ENCODE data around the gene ARHGAP28. TPM values are rescaled to one million over a fixed set of nuclear protein-coding genes. Genes with fewer than 3 reads are reported as not detected.
A peak's percentile ranks its signal among the peaks of the same experiment; 100 is the strongest.
"Not testable (repeated sequence)": the region's sequence is repeated elsewhere in the genome, so short reads cannot be mapped to it uniquely, and the experiment has no call there.

ARHGAP28 gene
- total RNA-seq, 1 donor from 2014 or later: 9.7 TPM

DNA sequence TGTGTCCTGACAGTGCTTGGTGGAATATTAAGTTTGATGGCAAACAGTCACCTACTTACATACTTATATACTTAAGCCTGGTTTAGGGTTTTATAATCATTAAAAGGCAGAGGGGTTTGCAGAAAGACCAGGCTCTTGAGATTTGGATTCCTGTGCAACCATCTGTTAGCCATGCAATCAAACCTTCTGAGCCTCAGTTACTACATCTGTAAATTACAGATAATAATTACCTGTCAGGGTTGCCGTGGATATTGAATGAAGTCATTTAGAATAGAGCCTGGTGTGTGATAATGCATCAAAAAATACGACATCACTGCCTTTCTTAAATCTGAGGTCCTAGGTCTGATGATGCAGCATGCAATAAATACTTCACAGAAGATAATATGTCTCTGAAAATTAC, 152.9 kb downstream of the ARHGAP28 start:
- ATAC-seq: no peak
- intact Hi-C loops (cut with DNase I): loop anchor here (10.0 kb wide), 1 partner anchor 1008 kb away; no protein-coding TSS in a partner anchor
- no peak for DNase-seq (ENCODE audit: low spot score)

DNA sequence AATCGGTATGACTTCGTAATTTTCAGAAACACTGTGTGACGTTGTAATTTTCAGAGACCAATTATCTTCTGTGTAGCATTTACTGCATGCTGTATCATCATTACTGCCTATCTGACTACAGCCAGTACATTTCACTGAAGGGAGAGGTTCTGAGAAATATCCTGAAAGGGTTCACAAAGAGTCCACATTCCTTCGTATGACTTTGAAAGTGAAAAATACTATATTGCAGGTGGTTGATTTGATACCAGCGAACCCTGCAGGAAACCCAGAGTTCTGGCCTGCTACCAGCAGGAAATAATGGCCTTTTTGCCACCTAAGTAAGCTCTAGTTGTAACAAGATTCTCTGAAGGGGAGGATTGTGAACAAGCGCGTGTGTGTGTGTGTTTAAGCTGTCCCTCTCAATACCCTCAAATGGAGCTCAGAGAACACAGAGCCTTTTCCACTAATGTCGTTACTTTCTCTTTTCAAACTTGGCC, 155.5 kb downstream of the ARHGAP28 start:
- ATAC-seq (peak; percentile 65), DNase-seq (ENCODE audit: low spot score) (no peak)
- intact Hi-C loops (cut with DNase I): loop anchor here (5.0 to 10.0 kb wide), 2 partner anchors 343 to 1010 kb away; no protein-coding TSS in a partner anchor

DNA sequence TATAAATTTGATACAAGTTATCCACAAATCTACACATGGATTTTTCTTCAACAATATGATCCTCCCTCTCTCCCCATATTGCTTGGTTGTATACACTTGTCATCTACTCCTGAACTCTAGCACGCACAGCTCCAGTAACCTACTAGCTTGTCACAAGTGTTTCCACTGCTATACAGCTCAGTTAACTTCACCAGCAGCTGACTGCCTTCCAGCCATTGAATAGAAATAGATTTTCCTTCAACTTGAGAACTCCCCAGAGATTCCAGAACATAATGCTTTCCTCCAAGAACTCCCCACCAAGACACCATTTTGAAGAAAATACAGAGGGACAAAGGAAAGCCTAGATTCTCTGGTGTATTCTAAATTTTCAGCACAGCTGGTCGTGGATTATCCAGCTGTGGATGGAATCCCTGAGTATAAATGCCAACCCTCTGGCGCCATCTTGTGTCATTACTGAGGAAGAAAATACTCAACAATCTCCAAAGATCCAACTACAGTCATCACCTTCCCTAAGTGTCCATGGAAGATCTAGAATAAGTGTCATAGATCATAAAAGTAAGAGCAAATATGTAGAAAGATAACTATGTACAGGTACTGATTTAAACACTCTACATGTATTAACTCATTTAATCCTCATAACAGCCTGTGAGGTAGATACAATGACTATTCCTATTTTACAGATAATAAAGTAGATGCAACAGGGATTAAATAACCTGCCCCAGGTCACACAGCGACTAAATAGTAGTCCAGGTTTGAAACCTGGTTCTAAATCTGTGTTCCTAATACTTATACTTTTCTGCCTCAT, 156.7 kb downstream of the ARHGAP28 start:
- intact Hi-C loops (cut with DNase I): loop anchor here (5.0 to 10.0 kb wide), 2 partner anchors 344 to 1011 kb away; no protein-coding TSS in a partner anchor
- ATAC-seq: peak; percentile 83
- no peak for DNase-seq (ENCODE audit: low spot score)

DNA sequence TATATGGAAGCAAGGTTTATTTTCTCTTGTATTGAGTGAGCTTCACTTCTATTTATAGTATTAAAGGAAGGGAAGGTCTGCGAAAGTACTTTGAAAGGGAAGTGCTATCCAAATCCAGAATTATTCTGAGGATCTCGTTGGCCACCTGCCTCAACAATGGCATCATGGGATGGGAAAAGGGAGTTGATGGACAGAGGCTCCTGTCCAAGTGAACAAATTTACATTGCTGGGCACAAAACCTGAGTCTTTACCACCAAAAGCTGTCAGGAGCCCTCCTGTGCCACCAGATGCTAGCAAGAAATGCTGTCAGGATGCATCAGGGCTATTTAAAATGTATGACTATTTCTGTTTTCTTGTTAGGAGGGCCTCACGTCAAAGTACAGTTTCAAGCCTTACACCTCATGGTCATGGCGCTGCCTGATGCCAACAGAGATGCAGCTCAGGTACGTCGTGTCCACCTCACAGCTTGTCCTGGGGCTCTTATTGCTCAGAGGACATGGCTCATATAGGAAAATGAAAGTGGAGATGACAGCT, 157.3 kb downstream of the ARHGAP28 start:
- intact Hi-C loops (cut with DNase I): loop anchor here (5.0 to 10.0 kb wide), 2 partner anchors 345 to 1012 kb away; no protein-coding TSS in a partner anchor

DNA sequence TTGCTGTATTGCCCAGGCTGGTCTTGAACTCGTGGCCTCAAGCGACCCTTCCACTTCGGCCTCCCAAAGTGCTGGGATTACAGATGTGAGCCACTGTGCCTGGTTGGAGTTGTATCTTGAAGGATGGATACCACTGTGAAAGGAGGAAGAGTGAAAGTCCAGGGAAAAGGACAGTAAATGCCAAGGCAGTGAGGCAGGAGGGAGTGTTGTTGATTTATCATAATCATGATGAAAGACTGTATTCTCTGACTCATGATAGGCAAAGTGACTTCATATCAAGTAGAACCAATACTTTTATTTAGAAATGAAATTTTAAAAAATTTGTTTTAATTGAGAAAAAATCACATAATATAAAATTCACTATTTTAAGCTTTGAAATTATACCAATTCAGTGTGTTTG, 162.3 kb downstream of the ARHGAP28 start:
- intact Hi-C loops (cut with DNase I): no loop called here
- ATAC-seq (no peak), DNase-seq (ENCODE audit: low spot score) (no peak)

More for the DNA sequence above, 157.3 kb downstream of the ARHGAP28 start:
- DNase-seq (ENCODE audit: low spot score) (no peak), ATAC-seq (no peak)

DNA sequence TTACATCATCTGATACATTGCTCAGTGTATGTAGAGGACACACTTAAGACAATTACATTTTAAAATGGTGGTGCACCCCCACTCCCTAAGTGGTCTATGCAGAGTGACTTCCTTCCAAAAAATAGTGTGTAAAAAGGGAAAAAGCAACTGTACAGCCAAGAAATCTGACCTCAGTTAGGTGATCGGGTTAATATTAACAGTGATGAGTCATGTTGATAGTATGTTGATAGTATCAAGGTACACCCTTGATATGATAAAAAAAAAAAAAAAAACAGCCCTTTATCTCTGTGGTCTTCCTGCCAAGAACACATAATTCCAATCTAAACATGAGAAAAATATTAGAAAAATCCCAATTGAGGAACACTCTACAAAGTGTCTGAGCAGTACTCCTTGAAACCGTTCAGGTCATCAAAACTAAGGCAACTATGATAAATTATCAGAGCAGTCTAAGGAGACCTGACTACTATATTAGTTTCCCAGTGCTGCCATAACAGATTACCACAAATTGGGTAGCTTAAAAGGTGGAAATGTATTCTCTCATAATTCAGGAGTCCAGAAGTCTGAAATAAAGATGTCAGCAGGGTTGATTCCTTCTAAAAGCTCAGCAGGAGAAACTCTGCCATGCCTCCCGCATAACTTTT, 171.9 kb downstream of the ARHGAP28 start:
- DNase-seq (ENCODE audit: low spot score) (no peak), ATAC-seq (no peak)
- intact Hi-C loops (cut with DNase I): no loop called here

DNA sequence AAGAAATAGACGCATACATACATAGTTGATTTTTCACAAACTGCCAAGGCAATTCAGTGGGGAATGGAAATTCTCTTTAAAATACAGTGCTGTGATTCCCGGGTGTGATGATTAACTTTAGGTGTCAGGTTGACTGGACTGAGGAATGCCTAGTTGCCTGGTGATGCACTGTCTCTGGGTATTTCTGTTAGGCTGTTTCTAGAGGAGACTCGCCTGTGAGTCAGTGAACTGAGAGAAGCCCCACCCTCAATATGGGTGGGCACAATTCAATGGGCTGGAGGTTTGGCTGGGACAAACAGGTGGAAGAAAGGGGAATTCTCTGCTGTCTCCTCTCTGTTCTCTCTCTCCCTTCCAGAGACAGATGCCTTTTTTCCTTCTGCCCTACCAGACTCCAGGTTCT, 187.6 kb downstream of the ARHGAP28 start:
- intact Hi-C loops (cut with DNase I): no loop called here
- ATAC-seq: no peak

DNA sequence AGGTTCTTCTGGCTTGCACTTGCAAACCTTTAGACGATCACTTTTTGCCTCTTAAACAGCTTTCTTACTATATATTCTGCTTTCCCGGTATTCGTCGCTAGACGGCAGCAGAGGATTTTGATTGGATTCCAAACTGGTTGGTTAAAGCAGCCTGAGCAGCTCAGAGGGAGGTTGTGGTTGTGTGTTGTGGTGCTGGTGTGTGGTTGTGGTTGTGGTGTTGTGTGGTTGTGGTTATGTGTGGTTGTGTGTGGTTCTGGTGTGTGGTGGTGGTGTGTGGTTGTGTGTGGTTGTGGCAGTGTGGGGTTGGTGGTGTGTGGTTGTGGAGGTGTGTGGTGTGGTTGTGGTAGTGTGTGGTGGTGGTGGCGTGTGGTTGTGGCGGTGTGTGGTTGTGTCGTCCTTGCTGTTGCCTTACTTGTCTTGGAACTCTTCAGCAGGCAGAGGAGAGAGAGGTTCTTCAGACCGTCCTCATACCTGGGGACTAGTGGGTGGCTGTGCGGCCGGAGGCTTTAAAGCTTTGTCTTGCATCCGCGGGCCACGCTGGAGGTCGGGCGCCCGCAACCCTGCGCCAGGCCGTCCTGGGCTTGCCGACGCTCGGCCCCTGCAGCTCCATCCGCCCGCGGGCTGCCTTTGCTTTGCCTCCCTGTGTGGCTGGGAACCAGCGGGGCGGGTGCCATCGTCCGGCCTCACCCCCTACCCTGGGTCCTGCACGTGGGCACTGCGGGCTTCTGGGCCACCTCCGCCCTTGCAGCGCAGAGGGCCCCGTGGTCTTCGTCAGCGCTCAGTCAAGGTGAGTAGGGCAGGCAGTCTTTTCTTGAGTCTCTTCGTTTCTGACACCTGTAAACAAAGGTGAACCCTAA, 190.8 kb downstream of the ARHGAP28 start:
- intact Hi-C loops (cut with DNase I): no loop called here
- ATAC-seq (peak; percentile 36), DNase-seq (ENCODE audit: low spot score) (peak; percentile 63)

More for the DNA sequence above, 187.6 kb downstream of the ARHGAP28 start:
- DNase-seq (ENCODE audit: low spot score): no peak

DNA sequence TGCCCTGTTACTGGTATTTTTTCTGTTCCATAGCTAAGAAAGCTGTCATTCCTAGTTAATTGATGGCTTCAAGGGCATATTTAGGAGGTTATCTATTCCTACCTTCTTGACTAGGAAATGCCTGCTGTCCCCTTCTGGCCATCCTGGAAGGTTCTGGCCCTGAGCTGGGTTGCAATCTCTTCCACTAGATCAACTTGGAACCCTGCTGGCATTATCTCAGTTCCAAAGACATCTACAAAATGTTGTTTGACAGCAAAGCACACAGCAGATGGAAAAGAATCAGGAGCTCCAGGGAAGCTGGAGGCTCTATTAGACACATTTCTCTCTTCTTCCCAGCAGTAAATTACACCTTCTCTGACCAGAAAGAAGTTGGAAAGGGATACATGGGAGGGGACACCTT, 192.1 kb downstream of the ARHGAP28 start:
- DNase-seq (ENCODE audit: low spot score): no peak
- intact Hi-C loops (cut with DNase I): no loop called here
- ATAC-seq: no peak

DNA sequence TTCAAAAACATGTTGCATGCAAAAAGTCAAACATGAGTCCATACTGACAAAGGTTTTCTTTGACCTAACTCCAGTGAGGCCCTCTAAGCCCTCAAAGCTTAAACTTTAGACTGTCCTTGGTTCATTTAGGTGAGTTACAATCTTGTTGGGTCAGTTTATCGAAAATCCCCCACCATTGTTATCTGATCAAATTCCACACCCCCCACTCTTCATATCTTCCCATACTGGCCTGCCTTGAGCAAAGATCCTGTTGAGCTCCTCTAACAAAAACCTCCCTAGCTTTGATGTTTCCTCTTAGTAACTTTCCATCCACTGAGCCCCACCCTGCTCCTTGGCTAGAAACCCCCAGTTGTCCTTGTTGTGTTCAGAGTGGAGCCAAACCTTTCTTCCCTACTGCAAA, 193.7 kb downstream of the ARHGAP28 start:
- no peak for DNase-seq (ENCODE audit: low spot score)
- no peak for ATAC-seq
- intact Hi-C loops (cut with DNase I): no loop called here

DNA sequence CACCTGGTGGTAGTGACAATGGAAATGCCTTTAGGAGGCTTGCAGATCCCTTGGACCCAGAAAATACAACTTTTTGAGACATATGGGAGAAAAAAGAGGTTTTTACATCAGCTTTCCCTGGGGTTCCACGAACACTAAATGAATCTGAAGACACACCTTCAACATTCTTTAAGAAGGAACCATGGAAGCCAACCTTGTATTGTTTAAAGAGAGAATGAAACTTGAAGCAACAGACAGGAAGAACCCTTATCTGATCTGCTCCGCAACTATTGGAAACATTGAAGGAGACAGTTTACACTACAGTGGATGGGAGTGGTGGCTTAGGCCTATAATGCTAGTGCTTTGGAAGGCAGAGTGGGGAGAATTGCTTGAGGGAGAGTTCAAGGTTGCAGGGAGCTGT, 197.6 kb downstream of the ARHGAP28 start:
- DNase-seq (ENCODE audit: low spot score) (no peak), ATAC-seq (no peak)
- intact Hi-C loops (cut with DNase I): no loop called here

DNA sequence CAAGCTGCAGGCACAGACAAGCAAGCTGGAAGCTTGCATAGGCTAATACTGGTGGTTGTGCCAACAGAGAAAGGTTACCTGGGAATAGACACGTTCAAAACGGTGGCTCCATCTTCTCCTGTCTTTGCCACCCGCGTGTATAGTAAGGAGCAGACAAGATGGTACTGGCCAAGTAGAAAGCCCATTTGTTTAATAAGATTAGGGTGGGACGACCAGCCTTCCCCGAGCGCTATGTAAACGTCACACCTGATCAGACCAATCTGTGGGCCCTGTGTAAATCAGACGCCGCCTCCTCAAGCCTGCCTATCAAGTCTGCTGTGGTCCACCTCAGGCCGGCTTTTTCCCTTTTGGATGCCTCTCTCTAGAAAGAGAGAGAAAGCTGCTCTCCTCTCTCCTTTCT, 198.8 kb downstream of the ARHGAP28 start:
- DNase-seq (ENCODE audit: low spot score) (no peak), ATAC-seq (no peak)
- intact Hi-C loops (cut with DNase I): no loop called here

DNA sequence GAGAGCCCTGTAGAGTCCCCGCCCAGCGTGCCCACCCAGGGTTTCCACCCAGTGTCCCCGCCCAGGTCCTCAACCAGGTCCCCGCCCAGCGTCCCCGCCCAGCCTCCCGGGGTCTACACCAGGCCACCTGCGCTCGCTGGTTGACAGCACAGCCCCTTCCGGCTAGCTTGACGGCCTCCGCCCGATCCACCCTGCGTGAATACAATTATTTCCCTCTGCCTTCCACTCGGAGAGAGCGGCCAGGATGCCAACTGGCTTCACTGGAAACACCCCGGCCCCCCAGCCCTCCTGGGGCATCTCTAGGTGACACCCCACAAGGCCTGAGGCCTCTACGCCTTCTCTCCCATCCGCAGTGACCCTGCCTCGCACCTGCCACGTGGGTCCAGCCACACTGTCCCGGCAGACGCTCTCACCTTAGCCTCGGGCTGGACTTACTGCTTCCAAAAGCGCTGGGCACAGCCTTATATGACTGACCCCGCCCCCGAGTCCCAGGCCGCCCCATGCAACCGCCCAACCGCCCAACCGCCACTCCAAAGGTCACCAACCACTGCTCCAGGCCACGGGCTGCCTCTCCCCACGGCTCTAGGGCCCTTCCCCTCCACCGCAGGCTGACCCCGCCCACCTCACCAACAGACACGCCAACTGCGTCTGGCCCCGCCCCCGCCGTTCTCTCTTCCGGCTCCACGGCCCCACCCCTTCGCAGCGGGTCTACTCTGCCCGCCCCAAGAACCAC, 200.0 kb downstream of the ARHGAP28 start:
- intact Hi-C loops (cut with DNase I): no loop called here
- no peak for DNase-seq (ENCODE audit: low spot score)
- peak; percentile 26 for ATAC-seq

DNA sequence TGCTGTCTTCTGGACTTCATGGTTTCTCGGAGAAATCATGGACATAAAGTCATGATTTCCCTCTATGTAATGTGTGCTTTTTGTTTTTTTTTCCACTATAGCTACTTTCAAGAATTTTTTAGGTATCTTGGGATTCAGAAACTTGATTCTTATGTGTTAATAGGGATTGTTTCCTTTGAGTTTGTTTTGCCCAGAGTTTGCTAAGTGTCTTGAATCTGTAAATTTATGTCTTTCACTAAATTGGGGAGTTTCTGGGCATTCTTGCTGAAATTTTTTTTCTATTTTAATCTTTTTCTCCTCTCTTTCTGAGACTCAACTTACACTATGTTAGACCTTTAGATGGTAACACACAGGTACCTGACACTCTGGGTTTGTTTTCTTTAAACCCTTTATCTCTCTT, 205.3 kb downstream of the ARHGAP28 start:
- no peak for DNase-seq (ENCODE audit: low spot score)
- intact Hi-C loops (cut with DNase I): no loop called here
- ATAC-seq: no peak

DNA sequence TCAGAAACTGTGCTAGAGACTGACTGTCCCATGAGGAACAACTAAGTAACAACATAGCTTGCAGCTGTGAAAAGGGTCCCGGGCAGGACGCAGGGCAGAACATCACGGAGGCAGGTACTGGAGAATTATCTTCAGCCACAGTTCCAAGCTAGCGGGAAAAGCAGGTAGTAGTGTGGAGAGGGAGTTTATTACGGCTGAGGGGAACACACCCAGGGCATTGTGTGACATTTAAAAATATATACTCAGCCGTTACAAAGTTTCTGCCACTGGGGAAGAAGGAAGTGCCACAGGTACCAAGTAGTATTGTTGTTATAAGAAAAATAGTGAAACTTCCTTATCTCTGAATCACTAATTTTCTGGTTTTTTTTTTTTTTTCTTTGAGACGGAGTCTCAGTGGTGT, 208.5 kb downstream of the ARHGAP28 start:
- no peak for ATAC-seq
- no peak for DNase-seq (ENCODE audit: low spot score)

DNA sequence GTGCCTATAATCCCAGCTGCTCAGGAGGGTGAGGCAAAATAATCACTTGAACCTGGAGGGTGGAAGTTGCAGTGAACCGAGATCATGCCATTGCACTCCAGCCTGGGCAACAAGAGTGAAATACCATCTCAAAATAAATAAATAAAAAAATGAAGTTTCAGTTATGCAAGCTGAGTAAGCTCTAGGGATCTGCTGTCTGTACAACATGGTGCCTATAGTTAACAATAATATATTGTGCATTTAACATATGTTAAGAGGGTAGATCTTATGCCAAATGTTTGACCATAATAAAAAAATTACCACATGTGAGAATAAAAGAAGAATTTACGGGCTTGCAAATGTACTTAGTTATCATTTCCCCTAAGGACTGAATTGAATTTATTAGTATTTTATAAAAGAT, 208.9 kb downstream of the ARHGAP28 start:
- intact Hi-C loops (cut with DNase I); ATAC-seq: not testable (repeated sequence)

More for the DNA sequence above, 208.5 kb downstream of the ARHGAP28 start:
- intact Hi-C loops (cut with DNase I): no loop called here

DNA sequence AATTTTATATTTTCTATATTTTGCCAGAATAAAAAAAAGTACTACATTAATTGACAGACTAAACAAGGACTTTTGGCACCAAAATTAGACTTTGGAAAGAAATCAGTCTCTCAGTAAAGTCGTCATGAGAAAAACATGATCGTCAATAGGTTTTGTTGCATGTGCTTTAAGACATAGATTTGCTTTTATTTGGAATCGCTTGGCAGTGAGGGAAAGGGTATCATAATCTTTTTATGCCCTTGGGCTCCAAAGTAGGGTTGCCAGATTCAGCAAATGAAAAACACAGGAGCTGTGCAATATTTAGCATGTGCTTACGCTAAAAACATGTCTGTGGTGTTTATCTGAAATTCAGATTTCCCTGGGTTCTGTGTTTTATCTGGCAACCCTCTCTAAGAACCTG, 210.5 kb downstream of the ARHGAP28 start:
- intact Hi-C loops (cut with DNase I): no loop called here
- ATAC-seq: no peak

More for the DNA sequence above, 208.9 kb downstream of the ARHGAP28 start:
- DNase-seq (ENCODE audit: low spot score): not testable (repeated sequence)

DNA sequence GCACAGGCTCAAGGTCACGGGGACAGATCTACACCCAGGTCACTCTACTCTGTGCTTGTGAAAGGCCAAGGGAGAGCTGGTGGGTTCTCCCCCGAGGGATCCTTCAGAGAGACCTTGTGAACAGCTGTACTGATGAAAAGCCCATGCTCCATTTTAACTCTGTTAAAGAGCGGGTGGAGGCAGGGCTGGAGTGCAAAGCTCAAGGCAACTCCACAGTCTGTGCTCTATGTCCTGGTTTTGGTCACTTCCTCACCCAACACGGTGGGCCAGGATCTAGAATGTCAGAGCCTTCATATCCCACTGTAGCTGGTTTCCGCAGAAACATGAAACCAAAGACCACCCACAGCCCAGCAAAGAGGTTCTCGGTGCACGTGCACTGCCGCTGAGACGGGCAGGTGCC, 210.9 kb downstream of the ARHGAP28 start:
- DNase-seq (ENCODE audit: low spot score): no peak
- intact Hi-C loops (cut with DNase I): no loop called here
- no peak for ATAC-seq

More for the DNA sequence above, 210.5 kb downstream of the ARHGAP28 start:
- no peak for DNase-seq (ENCODE audit: low spot score)

All from sciatic nerve (tissue), 2 donors.